Adrenal gland (tissue), 5 donors: ENCODE measurements around the gene RAB20.

Experiments used
- CTCF ChIP-seq, 6 experiments: fragments of 450-650 bp in 4 of 6; fragments of 200-600 bp in 2 of 6; sonication (generic) in 1 of 6; IDR thresholded peaks; 1 replicate in 5 of 6; 2 replicates in 1 of 6; pipeline versions ENCODE4 v1.5.1 to v1.8.0; 2016 to 2021; ENCODE audit warnings: antibody characterized with exemption in 6 of 6, mild to moderate bottlenecking in 2 of 6, moderate library complexity in 1 of 6
- POLR2A ChIP-seq, 2 donors: fragments of 450-650 bp; IDR thresholded peaks; one replicate each; pipeline ENCODE4 v1.6.1; 2017; ENCODE audit warnings: antibody characterized with exemption in 2 of 2, mild to moderate bottlenecking in 2 of 2, moderate library complexity in 1 of 2
- donor health status: DM: no; HTN: no; CAD: no.

GRCh38 chr13:110548891-110549794 lies 12.4 kb downstream of the RAB20 start:
- TF ChIP-seq CTCF (IDR thresholded peaks at IDR 0.05) (no peak), POLR2A (IDR thresholded peaks at IDR 0.05) (no peak)
